Lower lobe of right lung (tissue), 2 donors: Measurements from ENCODE around the gene IL1RAP. TPM values are rescaled to one million over a fixed set of nuclear protein-coding genes. Genes with fewer than 3 reads are reported as not detected.

ENCODE experiments used
- ATAC-seq, 2 donors: fragments of 200-7000 bp; cut with Tn5 transposase; one replicate each; pipeline ENCODE4 v1.9.1; 2020 to 2022; ENCODE audit warnings: mild to moderate bottlenecking in 2 of 2, moderate library complexity in 2 of 2
- DNase-seq: peaks from one replicate; pipeline ENCODE4 v3.0.0-alpha.2; 2020
- H3K27ac ChIP-seq: fragments of 200-600 bp; one replicate; pipeline ENCODE4 v1.8.0; 2022
- H3K27me3 ChIP-seq: fragments of 200-600 bp; one replicate; pipeline ENCODE4 v1.8.0; 2022; ENCODE audit warnings: low read depth
- H3K36me3 ChIP-seq: fragments of 200-600 bp; one replicate; pipeline ENCODE4 v1.8.0; 2022; ENCODE audit warnings: mild to moderate bottlenecking
- H3K4me1 ChIP-seq: fragments of 200-600 bp; one replicate; pipeline ENCODE4 v1.8.0; 2022
- H3K4me3 ChIP-seq: fragments of 200-600 bp; one replicate; pipeline ENCODE4 v1.8.0; 2022; ENCODE audit warnings: mild to moderate bottlenecking
- H3K9me3 ChIP-seq: fragments of 200-600 bp; one replicate; pipeline ENCODE4 v1.8.0; 2022
- intact Hi-C: fragments of 100-400 bp; cut with DNase I; formaldehyde crosslinking; loops from one replicate; pipeline ENCODE4 v1.11.0; 2022
- total RNA-seq: library from RNA; stranded (reverse); fragmentation: NEBNext Ultra II Directional; extraction: Animal tissue kit (Norgen Biotek cat#: 25700); gene quantifications from one replicate; pipeline ENCODE4 v1.2.1, GENCODE V29; 2021
- TF ChIP-seq, protein P1 (sequence below): fragments of 200-600 bp; IDR thresholded peaks from one replicate; pipeline ENCODE4 v1.8.0; 2022; ENCODE audit warnings: antibody characterized with exemption, mild to moderate bottlenecking
- donor health status: DM: no; HTN: yes; CAD: no; lungs with severe emphysema.

Gene IL1RAP
- total RNA-seq, 1 donor from 2014 or later: 26.8 TPM

DNA sequence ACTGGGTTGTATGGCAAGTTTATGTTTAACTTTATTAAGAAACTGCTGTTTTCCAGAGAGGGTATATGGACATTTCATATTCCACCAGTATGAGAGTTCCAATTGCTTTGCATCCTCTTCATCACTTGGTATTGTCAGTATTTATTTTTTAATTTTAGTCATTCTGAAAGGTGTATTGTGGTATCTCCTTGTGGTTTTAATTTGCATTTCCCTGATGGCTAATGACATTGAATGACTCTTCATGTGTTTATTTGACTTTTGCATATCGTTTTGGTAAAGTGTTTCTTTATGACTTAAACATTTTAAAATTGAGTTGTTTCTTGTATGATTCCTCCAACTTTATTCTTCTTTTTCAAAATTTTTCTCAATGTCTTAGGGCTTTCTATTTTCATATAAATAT is 44.4 kb downstream of the IL1RAP start:
- H3K27me3 ChIP-seq: no peaks in the 10 kb centered on the region
- no peak overlapping the region for H3K4me3 ChIP-seq
- no peaks in the 10 kb centered on the region for H3K9me3 ChIP-seq
- no peak overlapping the region for H3K27ac ChIP-seq
- ATAC-seq (no peak), DNase-seq (no peak)
- TF ChIP-seq, protein P1, sequence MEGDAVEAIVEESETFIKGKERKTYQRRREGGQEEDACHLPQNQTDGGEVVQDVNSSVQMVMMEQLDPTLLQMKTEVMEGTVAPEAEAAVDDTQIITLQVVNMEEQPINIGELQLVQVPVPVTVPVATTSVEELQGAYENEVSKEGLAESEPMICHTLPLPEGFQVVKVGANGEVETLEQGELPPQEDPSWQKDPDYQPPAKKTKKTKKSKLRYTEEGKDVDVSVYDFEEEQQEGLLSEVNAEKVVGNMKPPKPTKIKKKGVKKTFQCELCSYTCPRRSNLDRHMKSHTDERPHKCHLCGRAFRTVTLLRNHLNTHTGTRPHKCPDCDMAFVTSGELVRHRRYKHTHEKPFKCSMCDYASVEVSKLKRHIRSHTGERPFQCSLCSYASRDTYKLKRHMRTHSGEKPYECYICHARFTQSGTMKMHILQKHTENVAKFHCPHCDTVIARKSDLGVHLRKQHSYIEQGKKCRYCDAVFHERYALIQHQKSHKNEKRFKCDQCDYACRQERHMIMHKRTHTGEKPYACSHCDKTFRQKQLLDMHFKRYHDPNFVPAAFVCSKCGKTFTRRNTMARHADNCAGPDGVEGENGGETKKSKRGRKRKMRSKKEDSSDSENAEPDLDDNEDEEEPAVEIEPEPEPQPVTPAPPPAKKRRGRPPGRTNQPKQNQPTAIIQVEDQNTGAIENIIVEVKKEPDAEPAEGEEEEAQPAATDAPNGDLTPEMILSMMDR: no peak
- peaks cover 6% of the 10 kb centered on the region for H3K4me1 ChIP-seq
- no peaks in the 10 kb centered on the region for H3K36me3 ChIP-seq
- intact Hi-C loops: no loop called here

GRCh38 chr3:190558796-190559195 is 44.9 kb downstream of the IL1RAP start:
- peaks cover 6% of the 10 kb centered on the region for H3K4me1 ChIP-seq
- TF ChIP-seq, protein P1: no peak
- no peaks in the 10 kb centered on the region for H3K27me3 ChIP-seq
- ATAC-seq (peak in 1 of 2 donors; percentile 51), DNase-seq (no peak)
- no peaks in the 10 kb centered on the region for H3K9me3 ChIP-seq
- no peak overlapping the region for H3K27ac ChIP-seq
- intact Hi-C loops: no loop called here
- no peaks in the 10 kb centered on the region for H3K36me3 ChIP-seq
- no peak overlapping the region for H3K4me3 ChIP-seq

GRCh38 chr3:190560013-190560895 is 46.4 kb downstream of the IL1RAP start:
- intact Hi-C loops: no loop called here
- H3K27me3 ChIP-seq: no peaks in the 10 kb centered on the region
- no peaks in the 10 kb centered on the region for H3K9me3 ChIP-seq
- DNase-seq (no peak), ATAC-seq (no peak)
- H3K4me3 ChIP-seq: no peak overlapping the region
- no peaks in the 10 kb centered on the region for H3K36me3 ChIP-seq
- H3K4me1 ChIP-seq: peaks cover 6% of the 10 kb centered on the region
- H3K27ac ChIP-seq: no peak overlapping the region
- TF ChIP-seq, protein P1: no peak

GRCh38 chr3:190562866-190563510 is 49.1 kb downstream of the IL1RAP start:
- DNase-seq (no peak), ATAC-seq (no peak)
- TF ChIP-seq, protein P1: no peak
- no peak overlapping the region for H3K4me3 ChIP-seq
- no peaks in the 10 kb centered on the region for H3K27me3 ChIP-seq
- H3K36me3 ChIP-seq: no peaks in the 10 kb centered on the region
- no peaks in the 10 kb centered on the region for H3K9me3 ChIP-seq
- H3K27ac ChIP-seq: no peak overlapping the region
- intact Hi-C loops: no loop called here
- peaks cover 16% of the 10 kb centered on the region for H3K4me1 ChIP-seq

- H3K36me3 ChIP-seq: no peaks in the 10 kb centered on the region
- H3K4me3 ChIP-seq: no peak overlapping the region
- intact Hi-C loops: no loop called here
- H3K27me3 ChIP-seq: no peaks in the 10 kb centered on the region
- H3K9me3 ChIP-seq: no peaks in the 10 kb centered on the region
- ATAC-seq: no peak
- TF ChIP-seq, protein P1: no peak
- H3K4me1 ChIP-seq: peaks cover 16% of the 10 kb centered on the region
- no peak overlapping the region for H3K27ac ChIP-seq
- no peak for DNase-seq
These were observed 50.3 kb downstream of the IL1RAP start for GRCh38 chr3:190564175-190564574.
